Epithelial cell of proximal tubule (primary cell): ENCODE data around the gene SLC9A6. TPM values are rescaled to one million over a fixed set of nuclear protein-coding genes. Genes with fewer than 3 reads are reported as not detected.
A peak's percentile ranks its signal among the peaks of the same experiment; 100 is the strongest.

Source experiments
- DNase-seq: peaks from one replicate; pipeline ENCODE4 v3.0.0-alpha.2; 2011; ENCODE audit warnings: low read depth
- H3K4me3 ChIP-seq: 2 replicates; pipeline ENCODE4 v1.5.1; 2011; ENCODE audit warnings: low read depth, mild to moderate bottlenecking, low read length
- total RNA-seq: library from RNA; depleted of rRNA; stranded (reverse); fragments of >200 nt; gene quantifications from 2 replicates; pipeline ENCODE4 v1.2.3, GENCODE V29; 2015
- TF ChIP-seq, protein P1 (sequence below): conservative IDR thresholded peaks from 2 replicates; pipeline ENCODE4 v1.5.1; 2012; ENCODE audit warnings: low read depth, mild to moderate bottlenecking, low read length

SLC9A6 gene
- total RNA-seq: 9.1 and 9.6 TPM in 2 replicates

DNA sequence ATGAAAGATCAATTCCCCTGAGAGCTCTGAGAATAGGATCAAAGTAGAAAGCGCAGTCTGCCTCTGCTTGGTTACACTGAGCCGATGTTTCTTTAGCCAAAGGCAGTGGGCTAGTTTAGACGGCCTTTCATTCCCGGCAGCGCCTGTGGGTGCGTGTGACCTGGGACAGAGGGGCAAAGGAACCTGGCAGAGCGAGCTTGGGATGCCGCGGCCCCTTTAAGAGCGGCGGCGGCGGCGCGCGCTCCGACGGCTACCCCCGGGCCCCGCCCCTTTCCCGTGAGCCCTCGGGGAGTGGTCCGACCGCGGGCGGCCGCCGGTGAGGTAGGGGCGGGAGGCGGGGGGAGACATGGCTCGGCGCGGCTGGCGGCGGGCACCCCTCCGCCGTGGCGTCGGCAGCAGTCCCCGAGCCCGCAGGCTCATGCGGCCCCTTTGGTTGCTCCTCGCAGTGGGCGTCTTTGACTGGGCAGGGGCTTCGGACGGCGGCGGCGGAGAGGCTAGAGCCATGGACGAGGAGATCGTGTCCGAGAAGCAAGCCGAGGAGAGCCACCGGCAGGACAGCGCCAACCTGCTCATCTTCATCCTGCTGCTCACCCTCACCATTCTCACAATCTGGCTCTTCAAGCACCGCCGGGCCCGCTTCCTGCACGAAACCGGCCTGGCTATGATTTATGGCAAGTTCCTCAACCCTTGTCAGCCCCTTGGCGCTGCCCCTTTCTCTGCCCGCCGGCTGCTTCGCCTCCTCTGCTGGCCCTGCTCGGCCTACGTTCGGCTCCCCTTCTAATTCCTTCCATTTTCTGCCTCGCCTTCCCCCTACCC is at the start of gene SLC9A6:
SLC9A6 (plus strand) TSS at position 279 of the 816 bp plus-strand sequence; CDS start at position 503, 224 bp downstream.
- no peak for DNase-seq
- TF ChIP-seq, protein P1, sequence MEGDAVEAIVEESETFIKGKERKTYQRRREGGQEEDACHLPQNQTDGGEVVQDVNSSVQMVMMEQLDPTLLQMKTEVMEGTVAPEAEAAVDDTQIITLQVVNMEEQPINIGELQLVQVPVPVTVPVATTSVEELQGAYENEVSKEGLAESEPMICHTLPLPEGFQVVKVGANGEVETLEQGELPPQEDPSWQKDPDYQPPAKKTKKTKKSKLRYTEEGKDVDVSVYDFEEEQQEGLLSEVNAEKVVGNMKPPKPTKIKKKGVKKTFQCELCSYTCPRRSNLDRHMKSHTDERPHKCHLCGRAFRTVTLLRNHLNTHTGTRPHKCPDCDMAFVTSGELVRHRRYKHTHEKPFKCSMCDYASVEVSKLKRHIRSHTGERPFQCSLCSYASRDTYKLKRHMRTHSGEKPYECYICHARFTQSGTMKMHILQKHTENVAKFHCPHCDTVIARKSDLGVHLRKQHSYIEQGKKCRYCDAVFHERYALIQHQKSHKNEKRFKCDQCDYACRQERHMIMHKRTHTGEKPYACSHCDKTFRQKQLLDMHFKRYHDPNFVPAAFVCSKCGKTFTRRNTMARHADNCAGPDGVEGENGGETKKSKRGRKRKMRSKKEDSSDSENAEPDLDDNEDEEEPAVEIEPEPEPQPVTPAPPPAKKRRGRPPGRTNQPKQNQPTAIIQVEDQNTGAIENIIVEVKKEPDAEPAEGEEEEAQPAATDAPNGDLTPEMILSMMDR: no peak
- peak within 1 kb of the TSS; percentile 74 for H3K4me3 ChIP-seq

- DNase-seq: no peak
- H3K4me3 ChIP-seq: no peak overlapping the region
- TF ChIP-seq, protein P1: no peak
These were observed 40.7 kb upstream of the SLC9A6 start for GRCh38 chrX:135944486-135944885.

DNA sequence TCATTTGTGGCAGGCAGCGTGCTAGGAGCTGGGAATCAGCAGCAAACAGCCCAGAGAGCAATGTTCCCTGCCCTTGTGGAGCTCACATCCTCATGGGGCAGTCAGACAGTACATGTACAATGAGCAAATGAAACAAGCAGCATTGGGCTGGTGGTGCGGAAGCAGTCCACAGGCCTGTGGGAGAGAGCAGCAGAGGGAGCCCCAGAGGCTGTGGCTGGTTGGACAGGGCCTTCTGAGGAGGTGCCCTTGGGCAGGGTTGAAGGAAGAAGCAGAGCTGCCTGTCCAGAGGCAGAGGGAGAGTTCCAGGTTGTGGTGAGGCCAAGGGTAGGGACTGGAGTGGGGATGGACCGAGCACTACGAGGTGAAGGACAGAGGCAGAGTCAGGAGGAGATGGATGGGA is 33.9 kb upstream of the SLC9A6 start:
- TF ChIP-seq, protein P1: no peak
- H3K4me3 ChIP-seq: no peak overlapping the region

DNA sequence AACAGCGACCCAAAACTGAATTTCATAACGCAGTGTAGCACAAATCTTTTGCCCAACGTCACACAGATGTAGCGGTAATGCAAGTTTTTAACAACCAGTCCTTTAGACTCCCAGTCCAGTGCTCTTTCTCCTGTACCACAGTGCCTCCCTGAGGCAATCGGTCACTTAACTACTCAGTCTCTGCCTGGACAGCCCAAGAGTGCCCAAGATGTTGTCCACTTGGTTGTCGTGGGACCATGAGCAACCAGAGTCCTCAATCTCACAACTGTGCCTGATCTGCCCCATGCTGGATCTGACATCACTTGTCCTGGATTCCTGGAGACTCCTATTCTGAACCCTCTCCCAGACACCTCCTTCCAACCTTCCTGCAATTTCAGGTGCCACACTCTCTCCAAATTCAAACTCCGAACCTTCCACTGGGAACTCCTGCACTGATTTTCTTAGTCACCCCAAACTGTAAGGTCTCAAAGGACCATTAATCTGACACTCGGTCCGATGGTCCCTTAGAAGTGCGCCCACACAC is 12.1 kb upstream of the SLC9A6 start:
- no peak for DNase-seq
- peak overlapping the region; percentile 75 for H3K4me3 ChIP-seq
- TF ChIP-seq, protein P1: peak; percentile 18

More for the DNA sequence above, 33.9 kb upstream of the SLC9A6 start:
- DNase-seq: no peak

GRCh38 chrX:135973548-135974278 is 11.5 kb upstream of the SLC9A6 start, which contains the start of gene MMGT1:
Gene MMGT1, minus strand, starts transcription at chrX:135973988. Its CDS starts 313 bp downstream, at chrX:135973675.
- H3K4me3 ChIP-seq: peak within 1 kb of the TSS; percentile 75
- DNase-seq: peak; percentile 42
- TF ChIP-seq, protein P1: no peak

GRCh38 chrX:135974279-135974856 is 10.9 kb upstream of the SLC9A6 start:
- no peak for DNase-seq
- peak overlapping the region; percentile 43 for H3K4me3 ChIP-seq

More at GRCh38 chrX:135974279-135974856, 10.9 kb upstream of the SLC9A6 start:
- TF ChIP-seq, protein P1: no peak
